ENCODE data around the gene HIP1R.

DNA sequence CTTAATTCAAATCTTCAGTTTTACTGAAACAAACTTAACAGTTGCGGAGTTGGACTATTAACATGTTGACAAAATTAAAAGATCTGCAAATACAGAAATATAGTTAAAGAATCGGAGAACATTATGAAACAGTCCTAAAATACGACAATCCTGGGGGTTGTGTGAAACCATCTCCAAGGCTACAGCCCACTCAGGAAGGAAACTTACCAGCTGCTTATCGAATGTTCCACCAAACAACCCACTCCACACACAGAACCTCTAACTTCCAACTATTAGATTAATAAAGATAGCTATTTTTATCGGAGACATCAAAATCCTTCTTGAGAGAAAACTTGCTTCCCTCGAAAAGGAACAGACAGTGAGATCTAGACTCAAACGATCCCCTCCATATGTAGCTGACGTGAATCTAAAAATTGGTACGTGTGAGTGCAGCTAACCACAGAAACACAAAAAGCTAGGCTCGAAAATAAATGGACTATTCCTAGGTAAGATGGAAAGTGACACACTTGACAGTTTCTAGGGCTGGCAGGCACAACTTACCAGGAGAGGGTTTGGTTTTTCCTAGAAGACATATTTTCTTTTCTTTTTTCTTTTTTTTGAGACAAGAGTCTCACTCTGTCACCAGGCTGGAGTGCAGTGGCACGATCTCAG lies 47.8 kb downstream of the HIP1R start:
- TF ChIP-seq CTCF (IDR thresholded peaks at IDR 0.05; ENCODE audit: low read depth, low read length) (no peak), POLR2A (IDR thresholded peaks at IDR 0.05; ENCODE audit: extremely low read depth, insufficient read length) (no peak), MYC (IDR thresholded peaks at IDR 0.05; ENCODE audit: low read depth, low read length) (no peak), MAX (IDR thresholded peaks at IDR 0.05; ENCODE audit: low read depth, low read length) (no peak)
